ENCODE data around the gene SGO2.

- TF ChIP-seq CTCF (conservative IDR thresholded peaks at IDR 0.05 in 1 of 2, IDR thresholded peaks at IDR 0.05 in 1 of 2; ENCODE audit: extremely low read depth in 1 of 2, insufficient read depth in 1 of 2, low read depth in 1 of 2, low read length in 2 of 2) = no peak
- TF ChIP-seq EZH2 (IDR thresholded peaks at IDR 0.05; ENCODE audit: borderline replicate concordance, low read length) = no peak
Observed at GRCh38 chr2:200525882-200526651, at the start of gene SGO2.
